HepG2 (cell line): ENCODE data around the gene PTPN20. TPM values are rescaled to one million over a fixed set of nuclear protein-coding genes. Genes with fewer than 3 reads are reported as not detected.
"Not testable (repeated sequence)": the region's sequence is repeated elsewhere in the genome, so short reads cannot be mapped to it uniquely, and the experiment has no call there.

Experiments
- ATAC-seq: fragments of 200-7000 bp; cut with Tn5 transposase; 3 replicates; pipeline ENCODE4 v1.9.1; 2020; ENCODE audit warnings: mild to moderate bottlenecking, moderate library complexity
- BruUV-seq: library from RNA; stranded (reverse); fragments of 400-500 nt; replicated peaks from 2 replicates; lab custom pipeline; 2021; lab: Mats Ljungman, UMichigan
- CTCF ChIA-PET: fragments of 300-600 bp; formaldehyde crosslinking; extraction: SDS; loops from one replicate; lab custom pipeline; 2021; ENCODE audit warnings: low total read pairs, inconsistent platforms, low intra/inter-chr PET ratio; lab: Yijun Ruan, JAX
- POLR2A ChIA-PET: fragments of 350-600 bp; sonication (Branson Sonifier 250); formaldehyde crosslinking; loops from one replicate; lab custom pipeline; 2020; ENCODE audit warnings: antibody characterized with exemption, inconsistent platforms; lab: Yijun Ruan, JAX
- DNase-seq: peaks from one replicate; pipeline ENCODE4 v3.0.0-alpha.2; 2015; ENCODE audit warnings: low spot score
- FAIRE-seq: peaks from 3 replicates; lab custom pipeline; 2011; peaks lifted over from hg19 to GRCh38; lab: Jason Lieb, UNC
- H2AFZ ChIP-seq: one replicate; pipeline ENCODE4 v1.6.1; 2011; ENCODE audit warnings: low read length, inconsistent platforms
- H3K27ac ChIP-seq: fragments of 300-600 bp; 3 replicates; pipeline ENCODE4 v1.8.0; 2011; ENCODE audit warnings: mixed run types, mild to moderate bottlenecking, mixed read lengths, low read length, inconsistent platforms; ENCODE audit not compliant: insufficient read depth; ENCODE audit errors: extremely low read length
- H3K27me3 ChIP-seq, 2 experiments: fragments of 200-600 bp in 1 of 2; 2 replicates in 1 of 2; 3 replicates in 1 of 2; pipeline versions ENCODE4 v1.6.0 to v1.8.0; 2011; ENCODE audit warnings: low read length in 2 of 2, mild to moderate bottlenecking in 2 of 2, moderate library complexity in 2 of 2, inconsistent platforms in 1 of 2; ENCODE audit not compliant: insufficient read depth in 2 of 2, control insufficient read depth in 1 of 2
- H3K36me3 ChIP-seq, 2 experiments: fragments of 200-600 bp in 1 of 2; replicated peaks in 1 of 2; 2 replicates in 1 of 2; 3 replicates in 1 of 2; pipeline versions ENCODE4 v1.5.1 to v1.8.0; 2011; ENCODE audit warnings: low read length in 2 of 2, inconsistent platforms in 1 of 2; ENCODE audit not compliant: insufficient read depth in 2 of 2, control insufficient read depth in 1 of 2
- H3K4me1 ChIP-seq: 2 replicates; pipeline ENCODE4 v1.5.1; 2012; ENCODE audit warnings: low read length, inconsistent platforms; ENCODE audit not compliant: insufficient read depth
- H3K4me2 ChIP-seq: 2 replicates; pipeline ENCODE4 v1.6.0; 2011; ENCODE audit warnings: low read depth, low read length, inconsistent platforms
- H3K4me3 ChIP-seq, 3 experiments: fragments of 200-600 bp in 1 of 3; sonication (generic), shearing (Covaris generic) in 1 of 3; replicated peaks in 1 of 3; 2 replicates each; pipeline ENCODE4 v1.5.1; 2011 to 2016; ENCODE audit warnings: low read length in 3 of 3, inconsistent platforms in 2 of 3, low read depth in 2 of 3, mild to moderate bottlenecking in 2 of 3, control low read depth in 1 of 3, mixed read lengths in 1 of 3; ENCODE audit not compliant: insufficient read depth in 1 of 3
- H3K79me2 ChIP-seq: one replicate; pipeline ENCODE4 v1.6.1; 2011; ENCODE audit warnings: low read length, inconsistent platforms; ENCODE audit not compliant: insufficient read depth
- H3K9ac ChIP-seq: 2 replicates; pipeline ENCODE4 v1.6.0; 2011; ENCODE audit warnings: mild to moderate bottlenecking, low read depth, low read length, inconsistent platforms; ENCODE audit not compliant: insufficient read depth
- H3K9me3 ChIP-seq: 2 replicates; pipeline ENCODE4 v1.5.1; 2012; ENCODE audit warnings: mild to moderate bottlenecking, low read length
- H4K20me1 ChIP-seq: 2 replicates; pipeline ENCODE4 v1.6.0; 2011; ENCODE audit warnings: inconsistent platforms, mild to moderate bottlenecking, low read length, moderate library complexity; ENCODE audit not compliant: insufficient read depth
- WGBS: methylation state at CpG from one replicate; pipeline ENCODE4 v1.1.6; 2017; ENCODE audit warnings: low lambda C conversion rate; 5-methylcytosine and 5-hydroxymethylcytosine counted together
- in situ Hi-C: cut with HindIII; loops from 2 replicates; pipeline ENCODE4 v1.10.0; 2017; ENCODE audit warnings: low pct_unique_long_range_greater_than_20kb; ENCODE audit not compliant: extremely low pct_ligation_motif_present
- intact Hi-C: fragments of 100-400 bp; cut with micrococcal nuclease; formaldehyde crosslinking; loops from one replicate; pipeline ENCODE4 v1.10.0; 2022; ENCODE audit not compliant: unreplicated experiment
- polyA plus RNA-seq, 8 experiments: library from polyadenylated mRNA; depleted of rRNA in 3 of 8; stranded (reverse) in 7 of 8; unstranded in 1 of 8; fragments of >200 nt; fragmentation: Illumina TruSeq in 4 of 8; extraction: Trizol in 4 of 8; gene quantifications; 2 replicates each; pipeline versions ENCODE4 v1.2.1 to v1.2.3, GENCODE V29; 2011 to 2016; ENCODE audit warnings: low read depth in 4 of 8, missing spikeins in 1 of 8, mixed read lengths in 1 of 8; ENCODE audit not compliant: insufficient read depth in 1 of 8
- total RNA-seq, 5 experiments: library from RNA; depleted of rRNA; stranded (reverse); fragments of >200 nt; fragmentation: Illumina TruSeq; extraction: Trizol; gene quantifications; 2 replicates each; pipeline ENCODE4 v1.2.3, GENCODE V29; 2016; ENCODE audit warnings: low read depth in 1 of 5

PTPN20 gene
- total and polyA plus RNA-seq, 2 of the 13 experiments (the other 11 are each of a cell fraction or from before 2014, with no cell fraction given): not detected

GRCh38 chr10:46906359-46906758 is 4.9 kb upstream of the PTPN20 start:
- no CpG with 5 or more reads among the region's 7 CpGs for WGBS
- H2AFZ ChIP-seq, CTCF ChIA-PET, DNase-seq, BruUV-seq, FAIRE-seq, ATAC-seq, H3K9ac ChIP-seq, H3K9me3 ChIP-seq, H4K20me1 ChIP-seq, H3K36me3 ChIP-seq, in situ Hi-C loops, H3K79me2 ChIP-seq, H3K27ac ChIP-seq, H3K4me3 ChIP-seq, intact Hi-C loops, POLR2A ChIA-PET, H3K4me2 ChIP-seq, H3K4me1 ChIP-seq, H3K27me3 ChIP-seq: not testable (repeated sequence)

GRCh38 chr10:46907185-46908117 is 3.8 kb upstream of the PTPN20 start:
- intact Hi-C loops, BruUV-seq: not testable (repeated sequence)
- WGBS: no CpG with 5 or more reads among the region's 10 CpGs

DNA sequence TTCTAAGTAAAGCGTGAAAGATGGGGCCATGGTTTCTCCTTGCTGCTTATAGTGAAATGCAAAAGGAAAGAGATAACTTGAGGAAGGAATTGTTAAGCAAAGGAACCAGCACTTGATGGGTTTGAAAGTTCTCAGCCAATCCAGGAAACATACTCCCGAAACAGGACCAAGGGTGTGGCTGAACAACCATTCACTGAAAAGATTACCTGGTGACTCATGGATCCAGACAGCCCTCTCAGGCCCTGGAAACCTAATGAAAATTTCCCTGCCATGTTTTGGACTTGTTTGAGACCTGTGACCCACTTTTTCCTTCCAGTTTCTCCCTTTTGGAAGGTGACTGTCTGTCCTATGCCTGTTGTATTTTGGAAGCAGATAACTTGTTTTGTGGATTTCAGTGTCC is 11.3 kb downstream of the PTPN20 start:
- BruUV-seq, in situ Hi-C loops, ATAC-seq: not testable (repeated sequence)

More at GRCh38 chr10:46907185-46908117, 3.8 kb upstream of the PTPN20 start:
- H3K27me3 ChIP-seq, H4K20me1 ChIP-seq, H3K79me2 ChIP-seq, ATAC-seq, FAIRE-seq, in situ Hi-C loops, POLR2A ChIA-PET, H3K4me3 ChIP-seq, H3K27ac ChIP-seq, H2AFZ ChIP-seq, H3K9ac ChIP-seq, H3K36me3 ChIP-seq, H3K4me1 ChIP-seq, CTCF ChIA-PET, H3K4me2 ChIP-seq, DNase-seq, H3K9me3 ChIP-seq: not testable (repeated sequence)

DNA sequence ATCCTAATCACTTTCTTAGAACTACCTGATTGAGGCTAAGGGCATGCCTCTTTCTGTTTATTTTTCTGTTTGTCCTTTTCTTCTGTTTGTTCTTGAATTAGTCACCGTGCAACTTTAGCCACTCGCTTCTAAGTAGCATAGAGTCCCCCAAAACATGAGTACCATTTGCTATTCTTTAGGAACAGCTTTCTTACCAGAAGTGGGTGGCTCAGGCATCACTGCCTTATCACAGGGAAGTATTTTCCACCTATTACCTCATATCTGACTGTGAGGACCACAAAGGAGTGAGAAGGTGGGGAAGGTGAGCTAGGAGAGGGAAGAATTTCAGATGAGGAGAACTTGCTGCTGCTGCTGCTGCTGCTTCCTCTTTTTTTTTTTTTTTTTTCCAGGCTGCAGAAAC is 13.9 kb downstream of the PTPN20 start:
- H3K4me1 ChIP-seq, ATAC-seq, FAIRE-seq, BruUV-seq, H3K4me2 ChIP-seq, intact Hi-C loops, H3K4me3 ChIP-seq, H3K9me3 ChIP-seq, CTCF ChIA-PET, DNase-seq, H2AFZ ChIP-seq, H4K20me1 ChIP-seq, H3K9ac ChIP-seq, in situ Hi-C loops, H3K79me2 ChIP-seq, H3K27ac ChIP-seq, H3K27me3 ChIP-seq, H3K36me3 ChIP-seq, POLR2A ChIA-PET: not testable (repeated sequence)
- no CpG with 5 or more reads among the region's 2 CpGs for WGBS

More for the DNA sequence above, 11.3 kb downstream of the PTPN20 start:
- CTCF ChIA-PET, intact Hi-C loops, H3K27me3 ChIP-seq, H3K9ac ChIP-seq, FAIRE-seq, H3K27ac ChIP-seq, DNase-seq, H3K36me3 ChIP-seq, H4K20me1 ChIP-seq, H2AFZ ChIP-seq, H3K4me2 ChIP-seq, POLR2A ChIA-PET, H3K4me1 ChIP-seq, H3K79me2 ChIP-seq, H3K9me3 ChIP-seq, H3K4me3 ChIP-seq: not testable (repeated sequence)
- 0% methylated on average over 1 of the region's 2 CpGs for WGBS
